ELR (cell line): ENCODE measurements around the gene GARIN3.
"Not testable (repeated sequence)": the region's sequence is repeated elsewhere in the genome, so short reads cannot be mapped to it uniquely, and the experiment has no call there.

Experiments used
- DNase-seq: peaks from one replicate; pipeline ENCODE4 v3.0.0-alpha.2; 2015; ENCODE audit warnings: low read depth

GARIN3 gene

GRCh38 chr5:157166214-157167213, at the start of gene GARIN3:
Gene GARIN3, minus strand, starts transcription at chr5:157166264. Its CDS starts 96 bp downstream, at chr5:157166168.
- no peak for DNase-seq

GRCh38 chr5:157215514-157216167, 49.6 kb upstream of the GARIN3 start:
- DNase-seq = no peak

- no peak for DNase-seq
Observed at GRCh38 chr5:157214861-157215513, 48.9 kb upstream of the GARIN3 start.

- DNase-seq = no peak
Observed at GRCh38 chr5:157214415-157214814, 48.4 kb upstream of the GARIN3 start.

GRCh38 chr5:157213527-157214243, 47.6 kb upstream of the GARIN3 start:
- DNase-seq = no peak

GRCh38 chr5:157212307-157212706, 46.2 kb upstream of the GARIN3 start:
- DNase-seq = no peak

GRCh38 chr5:157210652-157211051, 44.6 kb upstream of the GARIN3 start:
- not testable (repeated sequence) for DNase-seq

- no peak for DNase-seq
Observed at GRCh38 chr5:157205708-157206107, 39.6 kb upstream of the GARIN3 start.

GRCh38 chr5:157204765-157205164, 38.7 kb upstream of the GARIN3 start:
- DNase-seq = no peak

- DNase-seq = no peak
Observed at GRCh38 chr5:157203417-157203816, 37.4 kb upstream of the GARIN3 start.

- DNase-seq = no peak
Observed at GRCh38 chr5:157201857-157202256, 35.8 kb upstream of the GARIN3 start.

- DNase-seq = no peak
Observed at GRCh38 chr5:157198277-157198986, 32.4 kb upstream of the GARIN3 start.

GRCh38 chr5:157197086-157197485, 31.0 kb upstream of the GARIN3 start:
- no peak for DNase-seq

GRCh38 chr5:157196045-157196444, 30.0 kb upstream of the GARIN3 start:
- DNase-seq = no peak

GRCh38 chr5:157193699-157194424, 27.8 kb upstream of the GARIN3 start:
- no peak for DNase-seq

- no peak for DNase-seq
Observed at GRCh38 chr5:157189223-157189622, 23.2 kb upstream of the GARIN3 start.

- no peak for DNase-seq
Observed at GRCh38 chr5:157188270-157188669, 22.2 kb upstream of the GARIN3 start.

- no peak for DNase-seq
Observed at GRCh38 chr5:157187046-157187754, 21.1 kb upstream of the GARIN3 start.

GRCh38 chr5:157186309-157187045, 20.4 kb upstream of the GARIN3 start:
- DNase-seq = no peak
